GM18909 (cell line): ENCODE data around the gene CLCN2.

Experiments
- ATAC-seq: cut with Tn5 transposase; IDR thresholded peaks from one replicate; pipeline ENCODE4 v1.9.1; 2021; ENCODE audit warnings: mild to moderate bottlenecking; ENCODE audit not compliant: unreplicated experiment, poor library complexity

CLCN2 gene

GRCh38 chr3:184361532-184361931, at the start of gene CLCN2, which contains the start of gene POLR2H:
Gene CLCN2 (minus strand): TSS chr3:184361605. CDS start chr3:184361479, 126 bp downstream.
Gene POLR2H (plus strand): TSS chr3:184361710. CDS start chr3:184363493, 1,783 bp downstream.
- peak; percentile 41 for ATAC-seq

- no peak for ATAC-seq
These were observed 48.6 kb upstream of the CLCN2 start for GRCh38 chr3:184409946-184410500.

GRCh38 chr3:184409331-184409926, 48.0 kb upstream of the CLCN2 start:
- no peak for ATAC-seq

- ATAC-seq = no peak
These were observed 43.9 kb upstream of the CLCN2 start for GRCh38 chr3:184405075-184406030.

GRCh38 chr3:184399410-184399809, 38.0 kb upstream of the CLCN2 start:
- ATAC-seq = no peak

- ATAC-seq = no peak
These were observed 33.9 kb upstream of the CLCN2 start for GRCh38 chr3:184395320-184395660.

- no peak for ATAC-seq
These were observed 29.9 kb upstream of the CLCN2 start for GRCh38 chr3:184391266-184391665.

GRCh38 chr3:184389935-184390528, 28.6 kb upstream of the CLCN2 start:
- no peak for ATAC-seq

- no peak for ATAC-seq
These were observed 28.0 kb upstream of the CLCN2 start for GRCh38 chr3:184389384-184389783.

GRCh38 chr3:184388936-184389230, 27.5 kb upstream of the CLCN2 start:
- ATAC-seq = no peak

- no peak for ATAC-seq
These were observed 26.9 kb upstream of the CLCN2 start for GRCh38 chr3:184388164-184388935.

- no peak for ATAC-seq
These were observed 25.8 kb upstream of the CLCN2 start for GRCh38 chr3:184387174-184387714.

GRCh38 chr3:184386047-184386806, 24.8 kb upstream of the CLCN2 start:
- ATAC-seq = no peak

- no peak for ATAC-seq
These were observed 23.5 kb upstream of the CLCN2 start for GRCh38 chr3:184384856-184385422.

- no peak for ATAC-seq
These were observed 22.9 kb upstream of the CLCN2 start for GRCh38 chr3:184384342-184384741.

- no peak for ATAC-seq
These were observed 21.8 kb upstream of the CLCN2 start for GRCh38 chr3:184383033-184383740.

- no peak for ATAC-seq
These were observed 21.1 kb upstream of the CLCN2 start for GRCh38 chr3:184382326-184383032.
